ENCODE data around the gene RAB33B.

RAB33B gene

DNA sequence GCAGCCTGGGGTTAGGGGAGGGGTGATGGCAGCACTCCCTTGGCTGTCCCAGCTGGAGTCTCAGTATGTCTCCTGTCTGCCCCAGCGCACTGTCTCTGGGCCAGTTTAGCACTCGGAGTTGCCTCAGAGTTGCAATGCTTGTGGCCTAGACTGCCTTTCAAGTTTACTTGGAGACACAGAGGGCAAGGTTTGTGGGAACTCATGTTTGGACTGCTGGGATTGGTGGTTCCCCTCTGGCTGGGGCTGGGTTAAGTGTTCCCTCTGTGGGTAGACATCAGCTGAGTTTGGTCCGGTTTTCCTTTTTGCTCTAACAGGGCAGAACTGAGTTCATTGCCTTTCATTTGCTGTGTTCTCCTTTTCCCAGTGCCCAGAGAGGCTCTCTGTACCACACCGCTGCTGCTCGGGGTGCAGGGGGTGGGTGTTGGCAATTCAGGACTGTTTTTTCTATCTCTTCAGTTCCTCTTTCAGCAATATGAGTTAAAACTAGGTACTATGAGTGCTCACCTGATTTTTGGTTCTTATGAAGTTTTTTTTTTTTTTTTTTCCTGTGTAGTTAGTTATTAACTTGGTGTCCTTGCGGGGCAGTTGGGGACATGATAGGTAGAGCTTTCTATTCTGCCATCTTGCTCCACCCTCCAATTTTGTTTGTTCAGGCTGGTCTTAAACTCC lies 17.2 kb downstream of the RAB33B start:
- peaks cover 31% of the 10 kb centered on the region for H3K9me3 Mint-ChIP-seq
- peaks cover 44% of the 10 kb centered on the region for H3K36me3 Mint-ChIP-seq (ENCODE audit: low read depth)
- no peak overlapping the region for H3K4me3 Mint-ChIP-seq
- no peaks in the 10 kb centered on the region for H3K4me1 Mint-ChIP-seq (ENCODE audit: low read depth)
- DNase-seq (ENCODE audit: low spot score) = no peak
- H3K27ac Mint-ChIP-seq = no peak overlapping the region
- no peaks in the 10 kb centered on the region for H3K27me3 Mint-ChIP-seq (ENCODE audit: low read depth)

DNA sequence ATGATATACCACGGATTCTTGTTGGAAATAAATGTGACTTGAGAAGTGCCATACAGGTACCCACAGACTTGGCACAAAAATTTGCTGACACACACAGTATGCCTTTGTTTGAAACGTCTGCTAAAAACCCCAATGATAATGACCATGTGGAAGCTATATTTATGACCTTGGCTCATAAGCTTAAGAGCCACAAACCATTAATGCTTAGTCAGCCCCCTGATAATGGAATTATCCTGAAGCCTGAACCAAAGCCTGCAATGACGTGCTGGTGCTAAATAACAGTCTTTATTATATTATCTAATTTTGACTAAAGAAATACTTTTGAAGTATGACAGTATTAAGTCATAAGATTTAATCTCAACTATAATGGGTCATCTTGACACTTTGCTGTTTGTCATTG lies 18.9 kb downstream of the RAB33B start:
- no peak for DNase-seq (ENCODE audit: low spot score)
- no peak overlapping the region for H3K27ac Mint-ChIP-seq
- H3K36me3 Mint-ChIP-seq (ENCODE audit: low read depth) = peaks cover 45% of the 10 kb centered on the region
- H3K4me3 Mint-ChIP-seq = no peak overlapping the region
- H3K4me1 Mint-ChIP-seq (ENCODE audit: low read depth) = no peaks in the 10 kb centered on the region
- H3K27me3 Mint-ChIP-seq (ENCODE audit: low read depth) = no peaks in the 10 kb centered on the region
- H3K9me3 Mint-ChIP-seq = peaks cover 29% of the 10 kb centered on the region

DNA sequence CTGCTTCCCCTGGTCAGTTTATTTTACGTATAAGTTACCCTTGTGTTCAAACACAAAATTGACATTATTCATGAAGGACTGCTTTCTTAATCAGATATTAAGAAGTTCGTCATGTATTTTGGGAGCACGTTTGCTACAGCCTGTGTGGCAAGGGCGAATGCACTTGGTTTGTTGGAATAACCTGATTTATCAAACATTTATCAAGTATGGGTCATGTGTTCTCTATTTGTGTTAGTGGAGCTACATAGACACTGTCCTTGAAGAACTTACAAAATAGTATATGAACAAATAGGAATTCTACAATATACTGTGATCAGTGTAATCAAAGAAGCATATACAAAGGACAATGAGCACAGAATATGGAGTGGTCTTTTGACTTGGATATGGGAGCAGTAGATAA lies 22.4 kb downstream of the RAB33B start:
- no peak overlapping the region for H3K27ac Mint-ChIP-seq
- peaks cover 24% of the 10 kb centered on the region for H3K36me3 Mint-ChIP-seq (ENCODE audit: low read depth)

DNA sequence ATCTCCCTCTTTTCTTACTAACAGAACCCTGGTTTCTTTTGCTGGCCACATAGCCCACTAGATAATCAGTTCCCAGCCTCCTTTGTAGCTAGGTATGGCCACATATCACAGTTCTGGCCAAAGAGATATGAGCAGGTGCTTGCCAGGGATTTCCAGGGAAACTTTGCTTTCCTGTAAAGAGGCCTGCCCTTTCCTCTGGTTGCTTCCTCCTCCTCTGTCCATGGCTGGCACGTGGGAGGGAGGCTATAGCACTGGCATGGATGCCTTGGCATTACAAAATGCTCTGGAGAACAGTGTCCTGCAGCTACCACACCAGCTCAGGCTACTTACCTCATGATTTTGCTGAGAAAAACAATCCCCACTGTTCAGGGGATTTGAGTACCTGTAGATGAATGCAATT lies 27.5 kb downstream of the RAB33B start:
- no peak overlapping the region for H3K27ac Mint-ChIP-seq
- no peak for DNase-seq (ENCODE audit: low spot score)
- peaks cover 3% of the 10 kb centered on the region for H3K36me3 Mint-ChIP-seq (ENCODE audit: low read depth)
- H3K27me3 Mint-ChIP-seq (ENCODE audit: low read depth) = peaks cover 2% of the 10 kb centered on the region
- H3K4me3 Mint-ChIP-seq = no peak overlapping the region
- peaks cover 2% of the 10 kb centered on the region for H3K4me1 Mint-ChIP-seq (ENCODE audit: low read depth)
- H3K9me3 Mint-ChIP-seq = no peaks in the 10 kb centered on the region

More for the DNA sequence above, 22.4 kb downstream of the RAB33B start:
- Mint-ChIP-seq H3K27me3 (ENCODE audit: low read depth) (no peaks in the 10 kb centered on the region), H3K9me3 (peaks cover 12% of the 10 kb centered on the region), H3K4me1 (ENCODE audit: low read depth) (peaks cover 2% of the 10 kb centered on the region), H3K4me3 (no peak overlapping the region)
- no peak for DNase-seq (ENCODE audit: low spot score)

DNA sequence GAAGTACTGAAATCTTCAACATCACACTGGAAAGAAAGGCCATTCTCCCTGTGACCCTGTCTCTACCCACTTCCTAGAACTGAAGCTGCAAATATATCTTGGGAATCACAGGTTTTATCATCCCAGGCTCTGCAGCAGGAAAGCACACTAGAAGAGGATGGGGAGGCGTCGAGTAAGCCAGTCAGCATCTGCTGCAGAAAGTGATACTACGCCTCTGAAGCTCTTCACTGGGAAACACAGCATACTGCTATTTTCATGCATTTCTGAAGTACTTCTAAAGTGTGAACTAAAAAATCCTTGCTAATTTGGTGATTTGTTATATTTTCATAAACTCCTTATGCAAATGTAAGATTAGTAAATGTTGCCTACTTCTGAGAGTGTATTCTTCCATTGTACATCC lies 29.1 kb downstream of the RAB33B start:
- Mint-ChIP-seq H3K4me1 (ENCODE audit: low read depth) (peaks cover 2% of the 10 kb centered on the region), H3K27me3 (ENCODE audit: low read depth) (peaks cover 7% of the 10 kb centered on the region), H3K27ac (no peak overlapping the region), H3K36me3 (ENCODE audit: low read depth) (no peaks in the 10 kb centered on the region), H3K9me3 (no peaks in the 10 kb centered on the region), H3K4me3 (no peak overlapping the region)
- no peak for DNase-seq (ENCODE audit: low spot score)

DNA sequence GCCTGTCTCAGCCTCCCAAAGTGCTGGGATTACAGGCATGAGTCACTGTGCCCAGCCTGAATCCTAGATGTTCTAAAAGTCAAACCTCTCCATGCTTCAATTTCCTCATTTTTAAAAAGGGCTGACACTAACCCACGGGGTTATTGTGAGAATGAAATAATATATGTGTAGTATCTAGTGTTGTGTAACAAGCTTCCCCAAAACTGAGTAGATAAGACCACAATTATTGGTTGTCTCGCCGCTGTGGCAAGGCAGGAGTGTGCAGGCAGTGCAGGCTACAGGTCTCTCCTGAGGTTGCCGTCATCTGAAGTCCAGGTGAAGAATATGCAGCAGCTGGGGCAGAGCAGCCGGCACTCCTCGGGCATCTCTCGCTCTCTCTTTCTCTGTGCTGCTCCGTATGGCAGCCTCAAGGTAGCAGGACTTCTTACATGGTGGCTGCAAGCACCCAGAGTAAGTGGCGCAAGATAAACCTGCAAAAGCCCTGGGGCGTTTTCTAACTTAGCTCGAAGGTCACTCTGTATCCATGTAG lies 30.9 kb downstream of the RAB33B start:
- no peaks in the 10 kb centered on the region for H3K4me1 Mint-ChIP-seq (ENCODE audit: low read depth)
- no peaks in the 10 kb centered on the region for H3K9me3 Mint-ChIP-seq
- DNase-seq (ENCODE audit: low spot score) = no peak
- peaks cover 12% of the 10 kb centered on the region for H3K27me3 Mint-ChIP-seq (ENCODE audit: low read depth)
- no peak overlapping the region for H3K27ac Mint-ChIP-seq
- no peaks in the 10 kb centered on the region for H3K36me3 Mint-ChIP-seq (ENCODE audit: low read depth)
- no peak overlapping the region for H3K4me3 Mint-ChIP-seq

DNA sequence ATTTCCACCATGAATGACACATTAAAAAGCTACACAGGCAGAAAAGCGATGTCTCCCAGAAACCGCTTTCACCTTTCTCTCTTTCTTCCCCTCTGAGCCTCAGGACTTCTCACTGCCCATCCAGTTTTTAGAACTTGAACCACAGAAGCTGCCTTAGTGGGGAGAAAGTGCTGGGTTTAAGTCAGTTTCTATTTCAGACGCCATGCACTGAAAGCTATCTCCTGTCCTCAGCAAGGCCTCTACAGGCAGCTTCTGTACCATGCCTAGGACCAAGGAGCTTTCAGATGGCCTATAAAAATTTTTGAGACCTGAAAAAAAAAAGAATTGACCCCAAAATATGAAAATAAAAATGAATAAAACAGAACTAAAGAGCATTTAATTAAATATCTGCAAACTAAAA lies 34.5 kb downstream of the RAB33B start:
- H3K27me3 Mint-ChIP-seq (ENCODE audit: low read depth) = peaks cover 12% of the 10 kb centered on the region
- no peak for DNase-seq (ENCODE audit: low spot score)
- H3K27ac Mint-ChIP-seq = no peak overlapping the region
- H3K36me3 Mint-ChIP-seq (ENCODE audit: low read depth) = no peaks in the 10 kb centered on the region
- no peak overlapping the region for H3K4me3 Mint-ChIP-seq
- H3K4me1 Mint-ChIP-seq (ENCODE audit: low read depth) = no peaks in the 10 kb centered on the region
- no peaks in the 10 kb centered on the region for H3K9me3 Mint-ChIP-seq

DNA sequence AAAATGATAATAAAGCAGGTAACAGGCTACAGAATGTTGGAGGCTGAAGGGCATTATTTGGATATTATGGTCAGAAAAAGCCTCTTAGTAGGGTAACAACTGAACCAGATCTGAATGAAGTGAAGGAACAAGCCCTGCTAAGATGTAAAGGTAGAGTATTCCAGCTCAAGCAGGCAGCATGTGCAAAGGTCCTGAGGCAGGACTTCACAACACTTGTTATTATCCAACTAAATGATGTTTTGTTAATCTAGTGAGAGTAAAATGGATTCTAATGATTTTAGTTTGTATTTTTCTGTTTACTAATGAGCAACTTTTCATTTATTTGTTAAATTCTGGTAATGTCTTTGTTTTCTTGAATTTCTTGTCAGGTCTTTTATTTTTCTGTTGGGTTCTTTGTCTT lies 35.7 kb downstream of the RAB33B start:
- Mint-ChIP-seq H3K4me3 (no peak overlapping the region), H3K36me3 (ENCODE audit: low read depth) (no peaks in the 10 kb centered on the region), H3K4me1 (ENCODE audit: low read depth) (no peaks in the 10 kb centered on the region), H3K27ac (no peak overlapping the region), H3K9me3 (no peaks in the 10 kb centered on the region), H3K27me3 (ENCODE audit: low read depth) (peaks cover 12% of the 10 kb centered on the region)
- no peak for DNase-seq (ENCODE audit: low spot score)

DNA sequence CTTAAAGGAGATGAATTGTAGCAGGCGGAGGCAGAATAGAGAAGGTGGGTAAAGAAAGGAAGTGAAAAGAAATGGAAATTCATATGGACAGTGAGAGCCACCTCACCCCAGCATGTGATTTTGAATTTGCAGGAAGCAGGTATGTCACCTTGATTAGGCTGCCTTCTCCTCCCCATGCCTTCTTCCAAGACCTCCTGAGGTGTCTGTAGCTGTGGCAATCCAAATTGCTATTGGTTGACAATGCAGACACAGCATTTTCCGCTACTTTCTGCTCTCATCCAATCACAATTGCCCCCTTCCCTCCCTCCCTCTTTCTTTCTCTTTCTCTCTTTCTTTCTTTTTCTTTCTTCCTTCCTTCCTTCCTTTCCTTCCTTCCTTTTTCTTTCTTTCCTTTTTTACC lies 38.5 kb downstream of the RAB33B start:
- peaks cover 6% of the 10 kb centered on the region for H3K27me3 Mint-ChIP-seq (ENCODE audit: low read depth)
- no peak overlapping the region for H3K27ac Mint-ChIP-seq
- no peaks in the 10 kb centered on the region for H3K36me3 Mint-ChIP-seq (ENCODE audit: low read depth)
- H3K9me3 Mint-ChIP-seq = no peaks in the 10 kb centered on the region
- no peak overlapping the region for H3K4me3 Mint-ChIP-seq
- no peak for DNase-seq (ENCODE audit: low spot score)
- no peaks in the 10 kb centered on the region for H3K4me1 Mint-ChIP-seq (ENCODE audit: low read depth)

DNA sequence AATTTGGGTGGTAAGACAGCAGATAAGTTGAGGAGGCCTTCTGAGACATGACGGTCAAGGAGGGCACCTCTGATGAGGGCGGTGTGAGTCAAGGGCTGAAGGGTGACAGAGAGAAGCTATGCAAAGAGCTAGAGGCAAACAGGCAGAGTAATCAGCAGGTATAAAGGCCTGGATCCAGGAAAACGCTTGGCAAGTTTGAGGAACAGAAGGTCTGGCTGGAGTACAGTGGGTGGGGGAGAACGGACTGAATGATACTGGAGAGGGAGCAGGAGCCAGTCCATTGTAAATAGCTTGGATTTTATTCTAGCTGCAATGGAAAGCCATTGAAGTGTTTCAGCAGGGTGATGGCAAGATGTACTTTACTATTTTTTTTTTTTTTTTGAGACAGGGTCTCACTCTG lies 39.3 kb downstream of the RAB33B start:
- Mint-ChIP-seq H3K27ac (no peak overlapping the region), H3K4me1 (ENCODE audit: low read depth) (peaks cover under 1% of the 10 kb centered on the region), H3K4me3 (no peak overlapping the region), H3K36me3 (ENCODE audit: low read depth) (no peaks in the 10 kb centered on the region), H3K9me3 (no peaks in the 10 kb centered on the region), H3K27me3 (ENCODE audit: low read depth) (peaks cover 4% of the 10 kb centered on the region)
- no peak for DNase-seq (ENCODE audit: low spot score)

DNA sequence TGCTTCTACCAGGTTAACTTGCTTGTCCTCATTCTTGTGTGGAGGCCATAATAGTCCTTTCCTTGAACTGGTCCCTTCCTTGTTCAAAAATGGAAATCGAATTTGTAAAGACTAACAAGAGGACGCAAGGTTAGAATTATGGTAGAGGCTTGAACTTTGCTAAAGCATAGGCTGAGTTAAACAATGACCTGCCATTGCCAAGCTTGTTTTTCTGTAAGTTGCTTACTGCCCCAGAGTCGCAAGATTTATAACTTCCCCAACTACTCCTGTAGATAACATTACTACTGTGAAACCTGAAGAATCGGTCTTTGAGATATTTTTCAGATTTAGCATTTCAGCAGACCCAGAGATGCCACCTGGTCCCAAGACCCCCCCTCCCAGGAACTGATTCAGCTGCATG lies 45.3 kb downstream of the RAB33B start:
- H3K27ac Mint-ChIP-seq = no peak overlapping the region
- DNase-seq (ENCODE audit: low spot score) = no peak
- H3K4me3 Mint-ChIP-seq = no peak overlapping the region
- peaks cover 4% of the 10 kb centered on the region for H3K36me3 Mint-ChIP-seq (ENCODE audit: low read depth)
- peaks cover 3% of the 10 kb centered on the region for H3K4me1 Mint-ChIP-seq (ENCODE audit: low read depth)
- no peaks in the 10 kb centered on the region for H3K27me3 Mint-ChIP-seq (ENCODE audit: low read depth)
- H3K9me3 Mint-ChIP-seq = no peaks in the 10 kb centered on the region

DNA sequence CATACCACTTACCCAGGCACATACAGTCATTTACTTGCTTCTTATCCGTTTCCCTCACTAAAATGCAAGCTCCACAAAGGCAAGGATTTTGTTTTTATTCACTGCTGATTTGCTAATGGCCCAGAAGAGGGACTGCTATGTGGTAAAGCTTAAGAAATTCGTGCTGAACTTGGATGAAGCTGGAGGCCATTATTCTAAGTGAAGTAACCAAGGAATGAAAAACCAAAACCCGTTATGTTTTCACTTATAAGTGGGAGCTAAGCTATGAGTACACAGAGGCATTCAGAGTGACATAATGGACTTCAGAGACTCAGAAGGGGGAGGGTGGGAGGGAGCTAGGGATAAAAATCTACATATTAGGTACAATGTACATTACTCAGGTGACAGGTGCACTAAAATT lies 47.2 kb downstream of the RAB33B start:
- H3K36me3 Mint-ChIP-seq (ENCODE audit: low read depth) = peaks cover 6% of the 10 kb centered on the region
- H3K27me3 Mint-ChIP-seq (ENCODE audit: low read depth) = no peaks in the 10 kb centered on the region
- no peak overlapping the region for H3K4me3 Mint-ChIP-seq
- no peak overlapping the region for H3K27ac Mint-ChIP-seq
- peaks cover 6% of the 10 kb centered on the region for H3K4me1 Mint-ChIP-seq (ENCODE audit: low read depth)
- H3K9me3 Mint-ChIP-seq = no peaks in the 10 kb centered on the region
- no peak for DNase-seq (ENCODE audit: low spot score)

DNA sequence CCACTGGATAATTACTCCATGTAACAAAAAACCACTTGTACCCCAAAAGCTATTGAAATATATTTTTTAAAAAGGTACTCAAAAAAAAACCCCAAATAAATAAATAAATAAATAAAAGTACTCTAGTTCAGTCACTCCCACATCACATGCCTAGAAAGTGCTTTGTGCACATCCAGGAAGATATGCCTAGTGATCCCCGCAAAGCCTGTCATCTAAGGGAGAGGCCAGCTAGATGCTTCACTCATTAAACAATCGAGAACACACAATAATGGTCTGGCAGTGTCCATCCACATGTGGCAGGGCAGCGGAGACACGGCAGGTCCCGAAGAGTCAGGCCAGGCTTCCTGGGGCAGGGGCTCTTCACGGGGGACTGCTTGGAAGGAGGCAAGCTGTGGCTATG lies 47.6 kb downstream of the RAB33B start:
- DNase-seq (ENCODE audit: low spot score) = no peak
- Mint-ChIP-seq H3K4me1 (ENCODE audit: low read depth) (peaks cover 6% of the 10 kb centered on the region), H3K4me3 (no peak overlapping the region), H3K36me3 (ENCODE audit: low read depth) (peaks cover 6% of the 10 kb centered on the region), H3K9me3 (no peaks in the 10 kb centered on the region), H3K27me3 (ENCODE audit: low read depth) (no peaks in the 10 kb centered on the region), H3K27ac (no peak overlapping the region)

DNA sequence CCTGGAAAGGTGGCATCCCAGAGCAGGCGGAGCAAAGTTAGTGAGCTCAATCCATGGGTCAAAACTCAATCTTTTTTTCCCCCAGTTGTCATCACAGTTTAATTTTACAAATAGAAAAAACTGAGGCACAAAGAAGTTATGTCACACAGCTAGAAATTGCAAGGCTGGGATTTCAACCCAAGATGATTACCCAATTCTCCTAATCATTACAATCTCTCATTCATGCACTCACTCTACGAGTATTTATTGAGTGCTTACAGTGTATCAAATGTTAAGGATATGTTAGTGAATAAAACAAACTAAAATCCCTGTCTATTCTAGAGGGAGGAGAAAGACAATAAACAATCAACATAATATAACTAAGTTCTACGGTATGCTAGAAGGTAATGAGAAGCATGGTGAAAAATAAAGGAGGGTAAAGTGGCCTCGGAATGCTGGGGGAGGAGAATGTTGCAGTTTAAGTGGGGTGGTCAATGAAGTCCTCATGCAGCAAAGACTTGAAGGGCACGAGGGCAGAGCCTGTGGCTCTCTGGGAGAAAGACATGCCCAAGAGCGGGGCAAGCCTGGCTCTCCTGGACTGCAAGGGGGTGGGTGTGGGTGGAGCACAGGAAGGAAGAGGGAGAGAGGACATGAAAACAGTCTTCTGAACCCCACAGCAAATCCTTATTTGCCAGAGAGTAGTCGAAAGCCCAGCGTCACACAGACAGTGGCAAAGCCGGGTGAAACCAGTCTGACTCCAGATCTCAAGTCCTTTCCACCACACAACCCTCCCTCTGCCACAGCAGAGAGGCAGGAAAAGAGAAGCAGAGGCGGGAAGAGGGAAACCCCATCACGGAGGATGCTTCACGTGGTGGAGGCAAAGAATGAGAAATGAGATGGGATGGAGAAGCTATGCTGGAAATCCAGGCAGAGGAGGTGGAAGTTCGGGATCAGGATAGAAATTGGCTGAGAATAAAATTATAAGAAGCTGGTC lies 48.3 kb downstream of the RAB33B start:
- Mint-ChIP-seq H3K27me3 (ENCODE audit: low read depth) (no peaks in the 10 kb centered on the region), H3K9me3 (no peaks in the 10 kb centered on the region), H3K4me3 (no peak overlapping the region), H3K36me3 (ENCODE audit: low read depth) (peaks cover 6% of the 10 kb centered on the region), H3K4me1 (ENCODE audit: low read depth) (peaks cover 6% of the 10 kb centered on the region), H3K27ac (no peak overlapping the region)
- no peak for DNase-seq (ENCODE audit: low spot score)

All from T-helper 2 cell treated with Interferon-gamma antibody and Interleukin-4, amounts not matched to agents 5 μg/mL and 100 μg/mL, for 36 hours (primary cell).